Stimulated activated naive CD4-positive, alpha-beta T cell treated with Interleukin-2 at 50 U/mL for 16 hours (primary cell): ENCODE measurements around the gene AHSG.
"Not testable (repeated sequence)": the region's sequence is repeated elsewhere in the genome, so short reads cannot be mapped to it uniquely, and the experiment has no call there.

Experiments used
- DNase-seq: peaks from one replicate; lab custom pipeline; 2025; lab: John Stamatoyannopoulos, UW

Gene AHSG

DNA sequence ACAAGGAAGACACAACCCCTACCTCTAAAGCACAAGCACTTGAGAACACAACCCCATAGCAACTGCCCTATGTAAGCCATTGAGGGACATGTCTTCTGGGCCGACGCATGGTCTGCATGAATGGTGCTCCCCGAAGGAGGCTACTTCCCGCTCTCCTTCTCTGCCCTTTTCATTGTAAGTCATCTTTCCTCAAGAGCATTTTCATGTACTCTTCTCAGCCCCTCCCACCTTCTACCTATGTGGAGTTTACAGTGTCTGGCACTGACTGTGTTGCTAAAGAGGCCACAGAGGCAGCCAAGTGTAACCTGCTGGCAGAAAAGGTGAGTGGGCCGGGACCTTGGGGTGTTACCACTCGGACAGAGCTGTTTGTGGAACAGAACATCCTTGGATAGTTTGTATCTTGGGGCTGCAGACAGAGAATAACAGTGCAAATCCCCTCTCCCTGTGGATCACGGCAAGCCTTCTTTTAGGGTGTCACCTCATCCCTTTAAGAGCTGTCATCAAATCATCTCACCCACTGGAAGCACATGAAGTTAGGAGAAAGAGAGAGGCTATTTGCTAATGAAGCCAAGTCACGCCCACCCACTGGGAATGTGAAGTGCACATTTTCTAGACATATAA, 5.6 kb downstream of the AHSG start:
- no peak for DNase-seq

DNA sequence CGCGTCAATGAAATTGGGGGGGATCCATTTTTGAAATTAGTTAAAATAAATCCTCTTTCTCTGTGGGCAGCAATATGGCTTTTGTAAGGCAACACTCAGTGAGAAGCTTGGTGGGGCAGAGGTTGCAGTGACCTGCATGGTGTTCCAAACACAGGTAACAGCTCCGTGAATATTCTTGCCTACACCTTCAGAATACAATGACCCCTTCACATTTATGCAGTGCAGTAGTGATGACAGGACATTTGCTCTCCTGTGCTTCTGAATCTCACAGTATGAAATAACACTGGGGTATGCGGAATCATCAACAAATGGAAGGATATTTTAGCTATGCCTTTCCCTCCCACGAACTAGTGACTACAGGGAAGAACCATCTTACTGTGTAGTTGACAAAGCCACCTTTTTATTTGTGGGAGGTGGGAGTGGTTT, 6.9 kb downstream of the AHSG start:
- no peak for DNase-seq

GRCh38 chr3:186620213-186621092, 7.6 kb downstream of the AHSG start:
- no peak for DNase-seq

GRCh38 chr3:186621894-186622650, 9.2 kb downstream of the AHSG start:
- no peak for DNase-seq

- DNase-seq = no peak
Observed at GRCh38 chr3:186622651-186623310, 9.9 kb downstream of the AHSG start.

DNA sequence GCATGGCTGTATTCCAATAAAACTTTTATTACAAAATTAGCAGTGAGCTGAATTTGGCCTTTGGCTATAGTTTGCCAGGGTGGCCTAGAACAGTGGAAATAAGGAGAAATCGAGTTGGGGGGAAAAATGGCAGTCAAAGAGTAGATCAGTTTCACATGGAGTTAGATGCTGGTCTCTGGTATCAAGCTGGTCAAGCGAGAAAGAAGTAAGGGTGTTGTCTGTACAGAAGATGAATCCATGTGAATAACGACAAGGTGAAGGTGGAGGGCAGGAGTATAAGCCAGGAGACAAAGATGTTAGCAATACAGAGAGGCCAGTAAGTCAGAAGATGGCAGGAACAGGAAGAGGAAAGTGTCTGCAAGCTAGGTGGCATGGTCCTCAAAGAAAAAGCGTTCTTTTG, 11.7 kb downstream of the AHSG start:
- no peak for DNase-seq

GRCh38 chr3:186625600-186626042, 12.8 kb downstream of the AHSG start:
- no peak for DNase-seq

- DNase-seq = no peak
Observed at GRCh38 chr3:186626254-186626847, 13.5 kb downstream of the AHSG start.

DNA sequence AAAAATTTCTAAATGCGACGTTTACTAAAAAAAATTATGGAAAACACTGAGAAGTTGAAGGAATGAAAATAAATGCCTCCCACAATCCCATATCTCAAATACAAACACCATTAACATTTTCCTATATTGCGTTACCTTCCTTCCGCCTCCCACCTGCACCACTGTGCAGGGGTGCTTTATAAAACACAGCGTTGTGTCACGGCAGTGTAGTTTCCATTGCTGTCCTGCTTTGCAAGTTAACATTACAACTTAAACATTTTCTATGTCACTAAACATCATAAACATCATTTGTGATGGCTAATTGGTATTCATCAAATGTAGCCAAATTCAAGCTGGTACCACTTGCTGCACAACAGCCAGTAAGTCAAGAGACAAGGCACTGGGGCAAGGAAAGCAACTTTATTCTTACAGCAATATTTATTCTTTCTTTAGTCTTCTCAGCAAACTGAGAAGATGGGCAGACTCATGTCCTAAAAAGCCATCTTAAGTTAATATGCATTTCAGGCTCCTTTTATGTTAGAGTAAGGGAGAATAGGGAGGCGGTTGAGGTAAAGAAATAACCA, 15.1 kb downstream of the AHSG start:
- no peak for DNase-seq

DNA sequence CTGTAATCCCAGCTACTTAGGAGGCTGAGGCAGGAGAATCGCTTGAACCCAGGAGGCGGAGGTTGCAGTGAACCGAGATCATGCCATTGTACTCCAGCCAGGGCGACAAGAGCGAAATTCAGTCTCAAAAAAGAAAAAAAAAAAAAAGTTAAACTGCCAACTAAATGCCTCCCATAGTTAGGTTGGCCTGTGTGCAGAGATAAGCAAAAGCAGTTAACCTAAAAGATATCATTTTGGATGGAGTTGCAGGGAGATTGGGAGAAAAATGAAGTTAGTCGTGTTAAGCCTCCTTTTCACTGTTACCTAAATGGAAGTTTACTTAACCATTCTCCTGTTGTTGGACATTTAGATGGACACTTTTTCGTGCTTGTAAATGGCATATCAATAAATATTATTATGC, 15.9 kb downstream of the AHSG start:
- DNase-seq = no peak

DNA sequence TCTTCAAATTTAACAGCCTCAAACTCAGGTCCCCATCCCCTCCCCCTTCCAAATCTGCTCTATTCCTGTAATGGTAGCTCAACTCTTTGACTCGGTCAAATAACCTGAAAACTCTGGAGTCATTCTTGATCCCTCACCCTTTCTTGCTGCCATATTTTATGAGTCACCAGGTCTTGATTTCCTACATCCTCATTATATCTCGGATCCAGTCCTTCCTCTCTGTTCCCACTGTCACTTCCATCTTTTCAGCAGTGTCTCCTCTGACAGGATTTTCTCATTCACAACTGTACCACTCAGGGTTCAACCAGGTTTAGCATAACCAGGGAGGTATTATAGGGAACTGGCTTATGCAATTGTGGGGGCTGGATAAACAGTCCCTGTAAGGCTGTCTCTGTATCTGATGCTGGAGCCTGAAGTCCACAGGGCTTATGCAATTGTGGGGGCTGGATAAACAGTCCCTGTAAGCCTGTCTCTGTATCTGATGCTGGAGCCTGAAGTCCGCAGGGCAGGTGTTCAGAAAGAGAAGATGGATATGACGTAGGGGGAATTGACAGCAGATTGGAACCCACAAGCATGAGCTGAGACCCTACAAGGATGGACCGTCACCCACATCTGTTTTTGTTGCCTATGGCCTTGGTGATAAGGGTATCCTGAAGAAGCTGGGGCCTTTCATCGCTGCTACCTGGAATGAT, 18.2 kb downstream of the AHSG start:
- DNase-seq = no peak

GRCh38 chr3:186633481-186633880, 20.6 kb downstream of the AHSG start:
- DNase-seq = no peak

DNA sequence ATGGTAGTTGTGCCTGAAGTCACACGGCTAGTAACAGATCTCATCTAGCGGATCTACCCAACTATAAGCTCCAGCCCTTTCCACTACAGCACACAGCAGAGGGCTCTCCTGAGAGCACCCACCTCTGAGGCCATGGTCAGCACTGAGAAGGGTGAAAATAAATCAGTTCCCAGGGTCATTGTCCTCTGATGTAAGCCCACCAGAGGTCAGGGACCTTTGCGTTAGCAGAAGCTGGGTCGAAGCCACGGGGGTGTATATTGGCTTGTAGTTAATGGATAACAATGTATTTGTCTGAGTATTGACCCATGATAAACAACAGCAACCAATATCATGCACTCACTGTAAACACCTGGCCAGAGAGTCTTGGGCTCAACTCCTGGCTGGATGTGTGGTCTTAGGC, 21.3 kb downstream of the AHSG start:
- DNase-seq = not testable (repeated sequence)

GRCh38 chr3:186635532-186635931, 22.7 kb downstream of the AHSG start:
- DNase-seq = no peak

DNA sequence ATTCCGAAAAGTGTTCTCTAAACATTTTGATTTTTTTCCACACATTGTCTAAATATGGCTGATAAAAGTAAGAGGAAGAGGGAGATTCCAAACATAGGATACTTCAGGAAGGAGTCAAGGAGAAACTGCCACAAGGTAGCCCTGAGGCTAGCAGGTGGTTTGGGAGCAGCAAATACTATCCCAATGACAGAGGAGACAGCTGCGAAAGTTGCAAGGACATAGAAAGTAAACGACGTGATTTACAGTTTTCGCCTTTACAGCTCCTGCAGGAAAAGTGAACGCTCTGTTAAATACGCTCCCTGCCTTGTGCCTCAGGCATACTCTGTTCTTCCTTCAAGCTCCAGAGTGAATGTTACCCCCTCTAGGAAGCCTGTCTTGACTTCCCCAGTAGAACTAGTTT, 23.7 kb downstream of the AHSG start:
- DNase-seq = no peak

- DNase-seq = no peak
Observed at GRCh38 chr3:186637686-186638085, 24.8 kb downstream of the AHSG start.

GRCh38 chr3:186638259-186638658, 25.4 kb downstream of the AHSG start:
- DNase-seq = no peak

DNA sequence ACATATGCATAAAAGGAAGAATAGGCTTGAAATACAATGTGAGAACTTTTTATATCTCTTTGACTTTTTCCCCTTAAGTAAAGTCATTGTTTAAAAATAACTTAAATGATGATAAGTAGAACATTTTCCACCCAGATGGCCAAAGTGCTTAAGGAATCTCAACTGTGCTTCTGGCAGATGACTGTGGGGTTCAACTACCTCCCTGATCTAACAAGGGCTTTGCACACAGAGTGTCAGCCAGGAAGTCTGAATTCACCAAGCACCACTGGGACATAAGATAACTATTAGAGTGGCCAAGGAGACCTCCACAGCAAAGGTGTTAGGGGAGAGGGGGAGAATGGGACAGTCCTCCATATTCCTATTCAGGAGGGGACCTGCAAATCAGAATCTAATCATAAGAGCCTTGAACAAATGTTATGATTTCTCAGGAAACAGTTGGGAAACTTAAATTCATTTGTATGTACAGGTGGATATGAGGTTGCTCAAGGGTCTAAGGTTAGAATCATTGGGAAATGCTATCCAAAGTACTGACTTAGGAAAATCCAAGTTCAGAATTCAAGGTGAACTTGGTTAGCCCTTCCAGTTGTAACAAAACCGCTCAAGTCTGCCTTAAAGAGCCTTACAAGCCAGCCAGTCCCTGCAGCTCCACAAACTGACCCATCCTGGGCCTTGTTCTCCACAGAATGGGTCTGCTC, 27.1 kb downstream of the AHSG start, which contains the start of gene FETUB:
TSS of gene FETUB (plus strand) at position 622 of the 695 bp plus-strand sequence. CDS start at position 684, 62 bp downstream.
- no peak for DNase-seq

DNA sequence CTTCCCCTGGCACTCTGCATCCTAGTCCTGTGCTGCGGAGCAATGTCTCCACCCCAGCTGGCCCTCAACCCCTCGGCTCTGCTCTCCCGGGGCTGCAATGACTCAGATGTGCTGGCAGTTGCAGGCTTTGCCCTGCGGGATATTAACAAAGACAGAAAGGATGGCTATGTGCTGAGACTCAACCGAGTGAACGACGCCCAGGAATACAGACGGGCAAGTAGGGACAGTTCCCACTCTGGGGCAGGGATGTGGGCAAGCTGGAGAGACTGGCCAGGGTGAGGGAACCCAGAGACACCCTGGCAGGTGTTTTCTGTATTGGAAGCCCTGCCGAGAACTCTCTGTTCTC, 27.6 kb downstream of the AHSG start:
- DNase-seq = no peak

GRCh38 chr3:186640929-186641328, 28.1 kb downstream of the AHSG start:
- DNase-seq = no peak
